DMS 273 treated with DMSO at 0.1 percent for 48 hours (cell line): ENCODE measurements around the gene LRRC3.
"Not testable (repeated sequence)": the region's sequence is repeated elsewhere in the genome, so short reads cannot be mapped to it uniquely, and the experiment has no call there.

Experiments
- DNase-seq: peaks from one replicate; lab custom pipeline; 2025; lab: John Stamatoyannopoulos, UW

LRRC3 gene

GRCh38 chr21:44454747-44455523, at the start of gene LRRC3:
LRRC3 (plus strand) TSS chr21:44455510; CDS start chr21:44456645, 1,135 bp downstream.
- DNase-seq, result peak; percentile 2

GRCh38 chr21:44405948-44406872, 49.1 kb upstream of the LRRC3 start:
- no peak for DNase-seq

GRCh38 chr21:44406953-44407352, 48.4 kb upstream of the LRRC3 start:
- no peak for DNase-seq

- DNase-seq, result no peak
These were observed 47.8 kb upstream of the LRRC3 start for GRCh38 chr21:44407493-44407892.

GRCh38 chr21:44408226-44408625, 47.1 kb upstream of the LRRC3 start:
- no peak for DNase-seq

- no peak for DNase-seq
These were observed 41.6 kb upstream of the LRRC3 start for GRCh38 chr21:44413566-44414290.

GRCh38 chr21:44414291-44415072, 40.8 kb upstream of the LRRC3 start:
- no peak for DNase-seq

- no peak for DNase-seq
These were observed 40.0 kb upstream of the LRRC3 start for GRCh38 chr21:44415073-44416025.

- DNase-seq, result no peak
These were observed 39.1 kb upstream of the LRRC3 start for GRCh38 chr21:44416193-44416592.

- DNase-seq, result not testable (repeated sequence)
These were observed 37.6 kb upstream of the LRRC3 start for GRCh38 chr21:44417621-44418107.

GRCh38 chr21:44418108-44418875, 37.0 kb upstream of the LRRC3 start:
- DNase-seq, result no peak

- no peak for DNase-seq
These were observed 36.5 kb upstream of the LRRC3 start for GRCh38 chr21:44418876-44419230.

GRCh38 chr21:44419679-44420078, 35.6 kb upstream of the LRRC3 start:
- no peak for DNase-seq

- DNase-seq, result no peak
These were observed 34.7 kb upstream of the LRRC3 start for GRCh38 chr21:44420416-44421205.

- DNase-seq, result no peak
These were observed 33.1 kb upstream of the LRRC3 start for GRCh38 chr21:44421901-44422840.

- no peak for DNase-seq
These were observed 31.9 kb upstream of the LRRC3 start for GRCh38 chr21:44423312-44423821.

GRCh38 chr21:44423941-44424607, 31.2 kb upstream of the LRRC3 start:
- no peak for DNase-seq
